IMR-90 (cell line): ENCODE results near the gene NRL. TPM values are rescaled to one million over a fixed set of nuclear protein-coding genes. Genes with fewer than 3 reads are reported as not detected.

Experiments used
- ATAC-seq: fragments of 200-7000 bp; cut with Tn5 transposase; 2 replicates; pipeline ENCODE4 v1.9.1; 2020; ENCODE audit warnings: low read depth, mild to moderate bottlenecking, moderate library complexity
- BruUV-seq: library from RNA; stranded (reverse); fragments of 400-500 nt; replicated peaks from 2 replicates; lab custom pipeline; 2021; lab: Mats Ljungman, UMichigan
- CTCF ChIA-PET: fragments of 300-600 bp; formaldehyde crosslinking; extraction: SDS; loops from one replicate; lab custom pipeline; 2021; ENCODE audit warnings: antibody characterized with exemption; lab: Yijun Ruan, JAX
- POLR2A ChIA-PET: fragments of 300-600 bp; sonication (Branson Sonifier 250); formaldehyde crosslinking; loops from one replicate; lab custom pipeline; 2022; ENCODE audit warnings: antibody characterized with exemption; ENCODE audit not compliant: unreplicated experiment; lab: Charles Lee
- DNase-seq: peaks from one replicate; pipeline ENCODE4 v3.0.0; 2013
- H2AFZ ChIP-seq: replicated peaks from 2 replicates; pipeline ENCODE3; 2013; ENCODE audit warnings: low read length, mild to moderate bottlenecking; ENCODE audit not compliant: poor library complexity
- H2AK5ac ChIP-seq: 2 replicates; pipeline ENCODE4 v1.6.1; 2013; ENCODE audit warnings: low read depth, low read length, inconsistent platforms
- H2AK9ac ChIP-seq: replicated peaks from 2 replicates; pipeline ENCODE3; 2013; ENCODE audit warnings: mild to moderate bottlenecking, low read depth, low read length, moderate library complexity; ENCODE audit not compliant: poor library complexity
- H2BK120ac ChIP-seq: 2 replicates; pipeline ENCODE4 v1.6.1; 2013; ENCODE audit warnings: low read depth, low read length, inconsistent platforms
- H2BK15ac ChIP-seq: 3 replicates; pipeline ENCODE4 v1.6.1; 2013; ENCODE audit warnings: low read depth, low read length, inconsistent platforms
- H2BK20ac ChIP-seq: 2 replicates; pipeline ENCODE4 v1.6.1; 2013; ENCODE audit warnings: low read depth, mild to moderate bottlenecking, inconsistent platforms, low read length, moderate library complexity
- H2BK5ac ChIP-seq: 2 replicates; pipeline ENCODE4 v1.6.1; 2013; ENCODE audit warnings: mild to moderate bottlenecking, low read depth, low read length, inconsistent platforms; ENCODE audit not compliant: poor library complexity, severe bottlenecking
- H3K14ac ChIP-seq: replicated peaks from 2 replicates; pipeline ENCODE4 v1.6.1; 2013; ENCODE audit warnings: low read depth, low read length, inconsistent platforms
- H3K18ac ChIP-seq: 2 replicates; pipeline ENCODE4 v1.6.1; 2013; ENCODE audit warnings: low read depth, low read length, control low read depth
- H3K23ac ChIP-seq: 2 replicates; pipeline ENCODE4 v1.6.1; 2013; ENCODE audit warnings: low read depth, low read length, inconsistent platforms
- H3K27ac ChIP-seq: 2 replicates; pipeline ENCODE4 v1.5.1; 2013; ENCODE audit warnings: mild to moderate bottlenecking, control low read depth, low read length; ENCODE audit not compliant: insufficient read depth
- H3K27me3 ChIP-seq: 2 replicates; pipeline ENCODE4 v1.6.1; 2013; ENCODE audit warnings: low read length; ENCODE audit not compliant: control insufficient read depth, insufficient read depth
- H3K36me3 ChIP-seq: 2 replicates; pipeline ENCODE4 v1.6.1; 2013; ENCODE audit warnings: low read length, mixed read lengths; ENCODE audit not compliant: control insufficient read depth, insufficient read depth
- H3K4ac ChIP-seq: 2 replicates; pipeline ENCODE4 v1.6.1; 2013; ENCODE audit warnings: low read depth, low read length, inconsistent platforms
- H3K4me1 ChIP-seq: 2 replicates; pipeline ENCODE4 v1.6.1; 2013; ENCODE audit warnings: low read length, mixed read lengths; ENCODE audit not compliant: control insufficient read depth, insufficient read depth
- H3K4me2 ChIP-seq: 2 replicates; pipeline ENCODE4 v1.6.1; 2013; ENCODE audit warnings: low read depth, mild to moderate bottlenecking, control low read depth, low read length, moderate library complexity
- H3K4me3 ChIP-seq: 2 replicates; pipeline ENCODE4 v1.5.1; 2013; ENCODE audit warnings: low read depth, mild to moderate bottlenecking, control low read depth, low read length, moderate library complexity; ENCODE audit not compliant: insufficient read depth
- H3K56ac ChIP-seq: 2 replicates; pipeline ENCODE4 v1.6.1; 2013; ENCODE audit warnings: low read length, inconsistent platforms; ENCODE audit not compliant: insufficient read depth; ENCODE audit errors: extremely low read depth
- H3K79me1 ChIP-seq, 2 experiments: 2 replicates each; pipeline ENCODE4 v1.6.1; 2013; ENCODE audit warnings: low read length in 2 of 2, inconsistent platforms in 1 of 2, low read depth in 1 of 2
- H3K9ac ChIP-seq: 2 replicates; pipeline ENCODE4 v1.6.1; 2013; ENCODE audit warnings: low read depth, low read length, control low read depth
- H3K9me1 ChIP-seq: 2 replicates; pipeline ENCODE4 v1.6.1; 2013; ENCODE audit warnings: low read length, inconsistent platforms; ENCODE audit not compliant: insufficient read depth
- H3K9me3 ChIP-seq: 2 replicates; pipeline ENCODE4 v1.6.1; 2013; ENCODE audit warnings: low read length; ENCODE audit not compliant: control insufficient read depth, insufficient read depth
- H4K20me1 ChIP-seq: 2 replicates; pipeline ENCODE4 v1.6.1; 2013; ENCODE audit warnings: low read length, inconsistent platforms; ENCODE audit not compliant: insufficient read depth
- H4K5ac ChIP-seq: 2 replicates; pipeline ENCODE4 v1.6.1; 2013; ENCODE audit warnings: mild to moderate bottlenecking, low read depth, low read length, control low read depth
- H4K8ac ChIP-seq, 2 experiments: 2 replicates each; pipeline ENCODE4 v1.6.1; 2013; ENCODE audit warnings: low read depth in 2 of 2, low read length in 2 of 2, control low read depth in 1 of 2, inconsistent platforms in 1 of 2
- H4K91ac ChIP-seq: 2 replicates; pipeline ENCODE4 v1.6.1; 2013; ENCODE audit warnings: low read depth, low read length, inconsistent platforms; ENCODE audit not compliant: insufficient read depth
- BHLHE40 ChIP-seq: fragments of 150-350 bp; IDR thresholded peaks from 2 replicates; pipeline ENCODE4 v1.6.1; 2016; ENCODE audit warnings: mild to moderate bottlenecking, low read depth, low read length
- CEBPB ChIP-seq: IDR thresholded peaks from 2 replicates; pipeline ENCODE4 v1.6.1; 2012; ENCODE audit warnings: low read depth, low read length, improper control_type of control experiment
- CHD1 ChIP-seq: IDR thresholded peaks from 2 replicates; pipeline ENCODE4 v1.6.1; 2012; ENCODE audit warnings: low read depth, low read length, improper control_type of control experiment
- ELK1 ChIP-seq: fragments of 150-350 bp; IDR thresholded peaks from 2 replicates; pipeline ENCODE4 v1.6.1; 2016; ENCODE audit warnings: low read depth, mild to moderate bottlenecking, low read length, moderate library complexity, borderline replicate concordance
- FOS ChIP-seq: fragments of 150-350 bp; IDR thresholded peaks from 2 replicates; pipeline ENCODE4 v1.6.1; 2016; ENCODE audit warnings: low read depth, low read length
- MAFK ChIP-seq: IDR thresholded peaks from 2 replicates; pipeline ENCODE4 v1.6.1; 2012; ENCODE audit warnings: low read depth, low read length, improper control_type of control experiment
- MAZ ChIP-seq: IDR thresholded peaks from 2 replicates; pipeline ENCODE4 v1.6.1; 2012; ENCODE audit warnings: low read depth, mild to moderate bottlenecking, low read length, improper control_type of control experiment, moderate library complexity, borderline replicate concordance
- MXI1 ChIP-seq: IDR thresholded peaks from 2 replicates; pipeline ENCODE4 v1.6.1; 2012; ENCODE audit warnings: low read depth, mild to moderate bottlenecking, low read length, moderate library complexity, borderline replicate concordance
- NFE2L2 ChIP-seq: fragments of 150-350 bp; IDR thresholded peaks from 2 replicates; pipeline ENCODE4 v1.6.1; 2016; ENCODE audit warnings: low read depth, mild to moderate bottlenecking, low read length
- POLR2A ChIP-seq: IDR thresholded peaks from 2 replicates; pipeline ENCODE4 v1.6.1; 2012; ENCODE audit warnings: mild to moderate bottlenecking, low read depth, low read length
- RAD21 ChIP-seq: IDR thresholded peaks from 2 replicates; pipeline ENCODE4 v1.6.1; 2012; ENCODE audit warnings: low read length, improper control_type of control experiment
- RCOR1 ChIP-seq: IDR thresholded peaks from 2 replicates; pipeline ENCODE4 v1.6.1; 2012; ENCODE audit warnings: mild to moderate bottlenecking, low read length, improper control_type of control experiment; ENCODE audit not compliant: insufficient replicate concordance
- RFX5 ChIP-seq: IDR thresholded peaks from 2 replicates; pipeline ENCODE4 v1.8.0; 2012; ENCODE audit warnings: low read depth, mild to moderate bottlenecking, low read length, moderate library complexity
- SMC3 ChIP-seq: fragments of 150-350 bp; IDR thresholded peaks from 2 replicates; pipeline ENCODE4 v1.6.1; 2016; ENCODE audit warnings: low read depth, mild to moderate bottlenecking, antibody characterized with exemption, low read length, moderate library complexity
- USF2 ChIP-seq: fragments of 150-350 bp; IDR thresholded peaks from 2 replicates; pipeline ENCODE4 v1.6.1; 2017; ENCODE audit warnings: mild to moderate bottlenecking, antibody characterized with exemption, low read length, low read depth
- WGBS, 2 experiments: methylation state at CpG; one replicate each; pipeline versions ENCODE4 v1.1.5 to v1.1.7; 2013; ENCODE audit warnings: missing lambda C conversion rate in 2 of 2; ENCODE audit not compliant: insufficient read length in 1 of 2; ENCODE audit errors: extremely low coverage in 2 of 2; 5-methylcytosine and 5-hydroxymethylcytosine counted together
- dilution Hi-C: fragments of 300-500 bp; cut with HindIII; formaldehyde crosslinking; loops from one replicate; pipeline ENCODE4 v1.14.3; 2018; ENCODE audit warnings: low sequenced_read_pairs; ENCODE audit not compliant: unreplicated experiment
- in situ Hi-C: fragments of 300-500 bp; cut with MboI; formaldehyde crosslinking; loops from 3 replicates; pipeline ENCODE4 v1.14.3; 2019; ENCODE audit warnings: low sequenced_read_pairs, inconsistent platforms, mixed read lengths
- intact Hi-C: fragments of 100-400 bp; cut with micrococcal nuclease; formaldehyde crosslinking; loops from 2 replicates; pipeline ENCODE4 v1.10.0; 2022
- polyA plus RNA-seq, 3 experiments: library from polyadenylated mRNA; depleted of rRNA; stranded (reverse); fragments of >200 nt; gene quantifications; 2 replicates each; pipeline ENCODE4 v1.2.3, GENCODE V29; 2012; ENCODE audit warnings: low replicate concordance in 1 of 3
- total RNA-seq: library from RNA; depleted of rRNA; stranded (reverse); fragments of >200 nt; gene quantifications from 2 replicates; pipeline ENCODE4 v1.2.3, GENCODE V29; 2012
- TF ChIP-seq, protein P1 (sequence below): conservative IDR thresholded peaks from 2 replicates; pipeline ENCODE4 v1.5.1; 2012; ENCODE audit warnings: mild to moderate bottlenecking, low read depth, low read length, improper control_type of control experiment

NRL gene
- total and polyA plus RNA-seq, 2 of the 4 experiments (the other 2 are of a cell fraction): 0.18 to 0.70 TPM

DNA sequence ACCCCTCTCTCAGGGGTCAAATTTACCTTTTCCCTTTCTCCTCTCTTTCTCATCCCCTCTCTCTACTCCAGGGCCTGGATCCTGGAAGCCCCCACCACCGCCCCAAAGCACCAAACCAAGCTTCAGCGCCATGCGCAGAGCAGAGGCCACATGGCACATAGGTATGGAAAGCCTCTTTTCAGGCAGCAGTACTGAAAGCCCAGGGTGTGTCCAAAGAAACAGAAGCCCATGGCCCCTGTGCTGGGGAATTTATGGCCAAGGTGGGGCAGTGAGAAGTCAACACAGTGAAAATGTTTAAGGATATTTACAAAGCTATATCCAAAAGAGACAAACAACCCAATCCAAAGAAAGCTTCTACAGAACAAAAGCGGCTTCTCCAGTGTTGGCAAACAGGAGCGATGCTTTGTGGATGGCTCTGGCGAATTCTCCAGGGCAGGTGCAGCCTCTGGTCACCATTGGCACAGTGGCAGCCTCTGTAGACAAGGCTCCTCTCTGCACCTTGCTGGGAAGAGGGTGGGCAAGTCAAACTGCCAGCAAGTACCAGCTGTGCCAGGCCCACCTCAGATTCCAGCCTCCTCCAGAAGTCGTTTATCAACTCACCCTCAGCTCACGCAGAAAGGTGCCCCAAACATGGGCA lies 48.1 kb downstream of the NRL start:
- WGBS, 2 experiments: 67% methylated on average over 1 of the region's 8 CpGs; no CpG with 5 or more reads in 1 of the 2 experiments
- no peak overlapping the region for H2AK9ac ChIP-seq
- H3K9me3 ChIP-seq: no peaks in the 10 kb centered on the region
- POLR2A ChIA-PET: no interaction called here
- no peak overlapping the region for H2BK15ac ChIP-seq
- no peak overlapping the region for H3K56ac ChIP-seq
- peaks cover 50% of the 10 kb centered on the region for H3K27me3 ChIP-seq
- no peak overlapping the region for H3K9ac ChIP-seq
- H3K4ac ChIP-seq: no peak overlapping the region
- intact Hi-C loops: no loop called here
- no peak overlapping the region for H4K5ac ChIP-seq
- no peak for ATAC-seq
- no peak overlapping the region for H3K27ac ChIP-seq
- H3K36me3 ChIP-seq: no peaks in the 10 kb centered on the region
- no peak overlapping the region for H2BK120ac ChIP-seq
- H4K8ac ChIP-seq: no peak overlapping the region
- no peak overlapping the region for H2BK5ac ChIP-seq
- no peak overlapping the region for H2AFZ ChIP-seq
- no peaks in the 10 kb centered on the region for H3K79me1 ChIP-seq
- in situ Hi-C loops: no loop called here
- BruUV-seq: no TSS peak
- no peak overlapping the region for H2BK20ac ChIP-seq
- H3K18ac ChIP-seq: no peak overlapping the region
- no peak for DNase-seq
- no peak overlapping the region for H2AK5ac ChIP-seq
- no peaks in the 10 kb centered on the region for H3K9me1 ChIP-seq
- no peak overlapping the region for H3K23ac ChIP-seq
- dilution Hi-C loops: no loop called here
- no peak overlapping the region for H3K4me3 ChIP-seq
- no peak overlapping the region for H4K91ac ChIP-seq
- CTCF ChIA-PET: interaction anchor here (1.1 to 1.3 kb wide), 2 partner anchors 9 to 42 kb away, joined by 4 to 5 read pairs; no protein-coding TSS in a partner anchor
- TF ChIP-seq RAD21: no peak
- no peak for TF ChIP-seq CEBPB
- TF ChIP-seq SMC3: no peak
- no peak for TF ChIP-seq FOS
- TF ChIP-seq ELK1: no peak
- no peak for TF ChIP-seq MXI1
- TF ChIP-seq POLR2A: no peak
- no peak for TF ChIP-seq MAFK
- TF ChIP-seq, protein P1, sequence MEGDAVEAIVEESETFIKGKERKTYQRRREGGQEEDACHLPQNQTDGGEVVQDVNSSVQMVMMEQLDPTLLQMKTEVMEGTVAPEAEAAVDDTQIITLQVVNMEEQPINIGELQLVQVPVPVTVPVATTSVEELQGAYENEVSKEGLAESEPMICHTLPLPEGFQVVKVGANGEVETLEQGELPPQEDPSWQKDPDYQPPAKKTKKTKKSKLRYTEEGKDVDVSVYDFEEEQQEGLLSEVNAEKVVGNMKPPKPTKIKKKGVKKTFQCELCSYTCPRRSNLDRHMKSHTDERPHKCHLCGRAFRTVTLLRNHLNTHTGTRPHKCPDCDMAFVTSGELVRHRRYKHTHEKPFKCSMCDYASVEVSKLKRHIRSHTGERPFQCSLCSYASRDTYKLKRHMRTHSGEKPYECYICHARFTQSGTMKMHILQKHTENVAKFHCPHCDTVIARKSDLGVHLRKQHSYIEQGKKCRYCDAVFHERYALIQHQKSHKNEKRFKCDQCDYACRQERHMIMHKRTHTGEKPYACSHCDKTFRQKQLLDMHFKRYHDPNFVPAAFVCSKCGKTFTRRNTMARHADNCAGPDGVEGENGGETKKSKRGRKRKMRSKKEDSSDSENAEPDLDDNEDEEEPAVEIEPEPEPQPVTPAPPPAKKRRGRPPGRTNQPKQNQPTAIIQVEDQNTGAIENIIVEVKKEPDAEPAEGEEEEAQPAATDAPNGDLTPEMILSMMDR: no peak
- no peak for TF ChIP-seq RCOR1
- TF ChIP-seq RFX5: no peak
- no peak for TF ChIP-seq NFE2L2
- TF ChIP-seq CHD1: no peak
- TF ChIP-seq USF2: no peak
- TF ChIP-seq BHLHE40: no peak
- no peak for TF ChIP-seq MAZ
- no peak overlapping the region for H3K14ac ChIP-seq
- no peaks in the 10 kb centered on the region for H3K4me1 ChIP-seq
- no peak overlapping the region for H3K4me2 ChIP-seq
- H4K20me1 ChIP-seq: no peaks in the 10 kb centered on the region
